BJ (cell line): Measurements from ENCODE around the gene P2RY6. TPM values are rescaled to one million over a fixed set of nuclear protein-coding genes. Genes with fewer than 3 reads are reported as not detected.

Experiments used
- CTCF ChIA-PET: fragments of 350-600 bp; formaldehyde crosslinking; extraction: SDS; loops from one replicate; lab custom pipeline; 2021; ENCODE audit warnings: antibody characterized with exemption, inconsistent platforms; lab: Yijun Ruan, JAX
- POLR2A ChIA-PET: fragments of 300-600 bp; sonication (Branson Sonifier 250); formaldehyde crosslinking; extraction: SDS; loops from one replicate; lab custom pipeline; 2021; ENCODE audit warnings: antibody characterized with exemption; lab: Charles Lee
- DNase-seq: peaks from one replicate; pipeline ENCODE4 v3.0.0-alpha.2; 2011; ENCODE audit warnings: low read depth
- H3K27me3 ChIP-seq: 2 replicates; pipeline ENCODE4 v1.6.0; 2011; ENCODE audit warnings: low read length; ENCODE audit not compliant: control insufficient read depth, insufficient read depth
- H3K36me3 ChIP-seq: 2 replicates; pipeline ENCODE4 v1.5.1; 2011; ENCODE audit warnings: low read length; ENCODE audit not compliant: control insufficient read depth, insufficient read depth
- H3K4me3 ChIP-seq: 2 replicates; pipeline ENCODE4 v1.5.1; 2011; ENCODE audit warnings: low read depth, mild to moderate bottlenecking, control low read depth, low read length
- CTCF ChIP-seq: IDR thresholded peaks from 2 replicates; pipeline ENCODE4 v1.5.1; 2011; ENCODE audit warnings: low read depth, mild to moderate bottlenecking, control low read depth, inconsistent platforms, low read length, moderate library complexity; ENCODE audit not compliant: insufficient read depth
- polyA plus RNA-seq: library from polyadenylated mRNA; depleted of rRNA; stranded (reverse); fragments of >200 nt; gene quantifications from 2 replicates; pipeline ENCODE4 v1.2.3, GENCODE V29; 2011

The P2RY6 gene
- polyA plus RNA-seq, 1 experiment, result 1.5 TPM

- Histone ChIP-seq H3K4me3 (no peak overlapping the region), H3K36me3 (no peaks in the 10 kb centered on the region), H3K27me3 (no peaks in the 10 kb centered on the region; the same call in 1 of the 2 replicates)
- ChIA-PET CTCF (interaction anchor here (1.2 to 2.9 kb wide), 6 partner anchors 7 to 104 kb away, joined by 3 to 18 read pairs (median 4); no protein-coding TSS in a partner anchor), POLR2A (no interaction called here)
- no peak for DNase-seq
- TF ChIP-seq CTCF, result no peak
Observed at GRCh38 chr11:73281796-73282660, 9.9 kb downstream of the P2RY6 start.

GRCh38 chr11:73283276-73284000, 11.3 kb downstream of the P2RY6 start:
- CTCF ChIA-PET, result interaction anchor here (1.0 to 1.3 kb wide), 5 partner anchors 17 to 105 kb away, joined by 3 to 7 read pairs (median 4); no protein-coding TSS in a partner anchor
- no peaks in the 10 kb centered on the region; the same call in 1 of the 2 replicates for H3K27me3 ChIP-seq

GRCh38 chr11:73284106-73284505, 12.0 kb downstream of the P2RY6 start:
- ChIA-PET POLR2A (no interaction called here), CTCF (interaction anchor here (0.6 to 2.0 kb wide), 6 partner anchors 16 to 101 kb away, joined by 3 to 7 read pairs (median 4); no protein-coding TSS in a partner anchor)
- TF ChIP-seq CTCF, result no peak
- Histone ChIP-seq H3K27me3 (no peaks in the 10 kb centered on the region; the same call in 1 of the 2 replicates), H3K4me3 (no peak overlapping the region), H3K36me3 (no peaks in the 10 kb centered on the region)
- no peak for DNase-seq

More at GRCh38 chr11:73283276-73284000, 11.3 kb downstream of the P2RY6 start:
- Histone ChIP-seq H3K4me3 (no peak overlapping the region), H3K36me3 (no peaks in the 10 kb centered on the region)
- TF ChIP-seq CTCF, result no peak
- DNase-seq, result no peak
- POLR2A ChIA-PET, result no interaction called here

- ChIA-PET CTCF (interaction anchor here (1.0 to 2.0 kb wide), 4 partner anchors 43 to 102 kb away, joined by 3 to 5 read pairs (median 4); no protein-coding TSS in a partner anchor), POLR2A (no interaction called here)
- no peaks in the 10 kb centered on the region for H3K36me3 ChIP-seq
Observed at GRCh38 chr11:73285721-73286120, 13.6 kb downstream of the P2RY6 start.

More at GRCh38 chr11:73285721-73286120, 13.6 kb downstream of the P2RY6 start:
- no peak for DNase-seq
- Histone ChIP-seq H3K27me3 (no peaks in the 10 kb centered on the region; the same call in 1 of the 2 replicates), H3K4me3 (no peak overlapping the region)
- TF ChIP-seq CTCF, result no peak
